SK-N-SH (cell line): Measurements from ENCODE around the gene DEGS2.

ENCODE experiments used
- CTCF ChIP-seq: fragments of 200-600 bp; sonication (generic); IDR thresholded peaks from 2 replicates; pipeline ENCODE4 v1.6.1; 2017; ENCODE audit warnings: antibody characterized with exemption, mild to moderate bottlenecking, moderate library complexity
- ELF1 ChIP-seq: IDR thresholded peaks from 2 replicates; pipeline ENCODE4 v1.4.0; 2012
- FOSL2 ChIP-seq: IDR thresholded peaks from 2 replicates; pipeline ENCODE4 v1.4.0; 2012; ENCODE audit warnings: low read depth, mild to moderate bottlenecking, moderate library complexity, borderline replicate concordance
- MAX ChIP-seq: IDR thresholded peaks from 2 replicates; pipeline ENCODE4 v1.4.0; 2012; ENCODE audit warnings: low read depth
- MEF2A ChIP-seq: IDR thresholded peaks from 2 replicates; pipeline ENCODE4 v1.4.0; 2012; ENCODE audit warnings: low read depth, borderline replicate concordance
- NFIC ChIP-seq: IDR thresholded peaks from 2 replicates; pipeline ENCODE4 v1.4.0; 2012; ENCODE audit warnings: borderline replicate concordance

GRCh38 chr14:100124551-100125088 is 34.8 kb downstream of the DEGS2 start:
- TF ChIP-seq NFIC (no peak), ELF1 (no peak), MEF2A (no peak), FOSL2 (no peak), CTCF (no peak), MAX (no peak)
